Middle frontal gyrus (tissue), 1 donor: Measurements from ENCODE around the gene PCDHGA3.
"Not testable (repeated sequence)": the region's sequence is repeated elsewhere in the genome, so short reads cannot be mapped to it uniquely, and the experiment has no call there.

Experiments used
- DNase-seq: peaks from one replicate; pipeline ENCODE4 v3.0.0-alpha.2; 2015; ENCODE audit warnings: low spot score; ENCODE audit errors: extremely low spot score

PCDHGA3 gene

GRCh38 chr5:141382469-141383294 lies 39.1 kb downstream of the PCDHGA3 start, which contains the start of gene PCDHGA7:
Gene PCDHGA7 (plus strand): TSS chr5:141382742. CDS start chr5:141382900, 158 bp downstream.
- DNase-seq = no peak

- DNase-seq = no peak
Measured at GRCh38 chr5:141383345-141383744, 39.7 kb downstream of the PCDHGA3 start.

GRCh38 chr5:141384471-141385267 lies 41.0 kb downstream of the PCDHGA3 start:
- DNase-seq = no peak

GRCh38 chr5:141387557-141388311 lies 44.1 kb downstream of the PCDHGA3 start, which contains the start of gene PCDHGB4:
Gene PCDHGB4 (plus strand): TSS chr5:141387698. CDS start chr5:141387885, 187 bp downstream.
- not testable (repeated sequence) for DNase-seq

- no peak for DNase-seq
Measured at GRCh38 chr5:141388661-141389060, 45.0 kb downstream of the PCDHGA3 start.

GRCh38 chr5:141389153-141390042 lies 45.8 kb downstream of the PCDHGA3 start:
- DNase-seq = no peak

GRCh38 chr5:141392429-141393198 lies 49.0 kb downstream of the PCDHGA3 start, which contains the start of gene PCDHGA8:
Gene PCDHGA8 (plus strand): TSS chr5:141392633. CDS start chr5:141392814, 181 bp downstream.
- DNase-seq = no peak

GRCh38 chr5:141393267-141393666 lies 49.6 kb downstream of the PCDHGA3 start:
- DNase-seq = no peak

- not testable (repeated sequence) for DNase-seq
Measured at GRCh38 chr5:141394401-141395187, 51.0 kb downstream of the PCDHGA3 start.
